ENCODE results near the gene CDCP1. TPM values are rescaled to one million over a fixed set of nuclear protein-coding genes. Genes with fewer than 3 reads are reported as not detected.

The CDCP1 gene
- total RNA-seq, 2 donors from 2014 or later: 14.3 to 21.5 TPM

GRCh38 chr3:45183872-45184262, 37.7 kb upstream of the CDCP1 start:
- no peak for TF ChIP-seq POLR2A (IDR thresholded peaks at IDR 0.05)
- no peak for TF ChIP-seq POLR2AphosphoS5 (IDR thresholded peaks at IDR 0.05)
- no peak for TF ChIP-seq CTCF (IDR thresholded peaks at IDR 0.05)
- H3K4me1 ChIP-seq (replicated peaks): no peaks in the 10 kb centered on the region
- peak overlapping the region in 1 of 2 donors; percentile 53 for H3K27ac ChIP-seq
- H3K9me3 ChIP-seq: no peaks in the 10 kb centered on the region
- H3K36me3 ChIP-seq: no peaks in the 10 kb centered on the region
- H3K27me3 ChIP-seq (replicated peaks; ENCODE audit: insufficient read depth): no peaks in the 10 kb centered on the region
- DNase-seq (ENCODE audit: low spot score): no peak
- WGBS: 80% methylated on average over 7 of the region's 7 CpGs
- intact Hi-C loops (cut with DNase I): no loop called here
- H3K4me3 ChIP-seq: no peak overlapping the region

GRCh38 chr3:45182915-45183871, 37.0 kb upstream of the CDCP1 start:
- H3K4me1 ChIP-seq (replicated peaks): peaks cover 4% of the 10 kb centered on the region
- WGBS: 26% methylated on average over 7 of the region's 7 CpGs
- H3K27ac ChIP-seq: peak overlapping the region in 1 of 2 donors; percentile 53
- H3K27me3 ChIP-seq (replicated peaks; ENCODE audit: insufficient read depth): no peaks in the 10 kb centered on the region
- no peaks in the 10 kb centered on the region for H3K36me3 ChIP-seq
- peak; percentile 72 for DNase-seq (ENCODE audit: low spot score)
- peak; percentile 69 for TF ChIP-seq POLR2AphosphoS5 (IDR thresholded peaks at IDR 0.05)
- TF ChIP-seq POLR2A (IDR thresholded peaks at IDR 0.05): no peak
- TF ChIP-seq CTCF (IDR thresholded peaks at IDR 0.05): peak in 1 of 4 experiments; percentile 4
- H3K4me3 ChIP-seq: no peak overlapping the region
- H3K9me3 ChIP-seq: no peaks in the 10 kb centered on the region
- intact Hi-C loops (cut with DNase I): no loop called here

GRCh38 chr3:45181496-45181895, 35.3 kb upstream of the CDCP1 start:
- WGBS: 83% methylated on average over 5 of the region's 5 CpGs
- Histone ChIP-seq H3K4me1 (replicated peaks) (peaks cover 8% of the 10 kb centered on the region), H3K36me3 (no peaks in the 10 kb centered on the region), H3K4me3 (no peak overlapping the region), H3K27me3 (replicated peaks; ENCODE audit: insufficient read depth) (no peaks in the 10 kb centered on the region), H3K9me3 (no peaks in the 10 kb centered on the region), H3K27ac (no peak overlapping the region)
- TF ChIP-seq POLR2A (IDR thresholded peaks at IDR 0.05): no peak
- no peak for TF ChIP-seq POLR2AphosphoS5 (IDR thresholded peaks at IDR 0.05)
- TF ChIP-seq CTCF (IDR thresholded peaks at IDR 0.05): no peak
- intact Hi-C loops (cut with DNase I): no loop called here
- DNase-seq (ENCODE audit: low spot score): no peak

- Histone ChIP-seq H3K27ac (no peak overlapping the region), H3K4me1 (replicated peaks) (peaks cover 8% of the 10 kb centered on the region), H3K4me3 (no peak overlapping the region), H3K36me3 (no peaks in the 10 kb centered on the region), H3K27me3 (replicated peaks; ENCODE audit: insufficient read depth) (no peaks in the 10 kb centered on the region), H3K9me3 (no peaks in the 10 kb centered on the region)
- WGBS: 75% methylated on average over 7 of the region's 7 CpGs
- no peak for DNase-seq (ENCODE audit: low spot score)
- intact Hi-C loops (cut with DNase I): no loop called here
- TF ChIP-seq POLR2AphosphoS5 (IDR thresholded peaks at IDR 0.05) (no peak), POLR2A (IDR thresholded peaks at IDR 0.05) (no peak), CTCF (IDR thresholded peaks at IDR 0.05) (no peak)
Measured at GRCh38 chr3:45180899-45181298, 34.7 kb upstream of the CDCP1 start.

GRCh38 chr3:45180051-45180450, 33.9 kb upstream of the CDCP1 start:
- DNase-seq (ENCODE audit: low spot score): no peak
- Histone ChIP-seq H3K9me3 (no peaks in the 10 kb centered on the region), H3K36me3 (no peaks in the 10 kb centered on the region), H3K4me1 (replicated peaks) (peaks cover 8% of the 10 kb centered on the region), H3K27me3 (replicated peaks; ENCODE audit: insufficient read depth) (no peaks in the 10 kb centered on the region), H3K27ac (no peak overlapping the region), H3K4me3 (no peak overlapping the region)
- WGBS: 73% methylated on average over 6 of the region's 6 CpGs
- intact Hi-C loops (cut with DNase I): no loop called here
- no peak for TF ChIP-seq POLR2A (IDR thresholded peaks at IDR 0.05)
- TF ChIP-seq CTCF (IDR thresholded peaks at IDR 0.05): no peak
- no peak for TF ChIP-seq POLR2AphosphoS5 (IDR thresholded peaks at IDR 0.05)
